IMR-90 (cell line): Measurements from ENCODE around the gene CTNNA2. TPM values are rescaled to one million over a fixed set of nuclear protein-coding genes. Genes with fewer than 3 reads are reported as not detected.

ENCODE experiments used
- ATAC-seq: fragments of 200-7000 bp; cut with Tn5 transposase; 2 replicates; pipeline ENCODE4 v1.9.1; 2020; ENCODE audit warnings: low read depth, mild to moderate bottlenecking, moderate library complexity
- BruUV-seq: library from RNA; stranded (reverse); fragments of 400-500 nt; replicated peaks from 2 replicates; lab custom pipeline; 2021; lab: Mats Ljungman, UMichigan
- CTCF ChIA-PET: fragments of 300-600 bp; formaldehyde crosslinking; extraction: SDS; loops from one replicate; lab custom pipeline; 2021; ENCODE audit warnings: antibody characterized with exemption; lab: Yijun Ruan, JAX
- POLR2A ChIA-PET: fragments of 300-600 bp; sonication (Branson Sonifier 250); formaldehyde crosslinking; loops from one replicate; lab custom pipeline; 2022; ENCODE audit warnings: antibody characterized with exemption; ENCODE audit not compliant: unreplicated experiment; lab: Charles Lee
- DNase-seq: peaks from one replicate; pipeline ENCODE4 v3.0.0; 2013
- H2AFZ ChIP-seq: replicated peaks from 2 replicates; pipeline ENCODE3; 2013; ENCODE audit warnings: low read length, mild to moderate bottlenecking; ENCODE audit not compliant: poor library complexity
- H2AK5ac ChIP-seq: 2 replicates; pipeline ENCODE4 v1.6.1; 2013; ENCODE audit warnings: low read depth, low read length, inconsistent platforms
- H2AK9ac ChIP-seq: replicated peaks from 2 replicates; pipeline ENCODE3; 2013; ENCODE audit warnings: mild to moderate bottlenecking, low read depth, low read length, moderate library complexity; ENCODE audit not compliant: poor library complexity
- H2BK120ac ChIP-seq: 2 replicates; pipeline ENCODE4 v1.6.1; 2013; ENCODE audit warnings: low read depth, low read length, inconsistent platforms
- H2BK15ac ChIP-seq: 3 replicates; pipeline ENCODE4 v1.6.1; 2013; ENCODE audit warnings: low read depth, low read length, inconsistent platforms
- H2BK20ac ChIP-seq: 2 replicates; pipeline ENCODE4 v1.6.1; 2013; ENCODE audit warnings: low read depth, mild to moderate bottlenecking, inconsistent platforms, low read length, moderate library complexity
- H2BK5ac ChIP-seq: 2 replicates; pipeline ENCODE4 v1.6.1; 2013; ENCODE audit warnings: mild to moderate bottlenecking, low read depth, low read length, inconsistent platforms; ENCODE audit not compliant: poor library complexity, severe bottlenecking
- H3K14ac ChIP-seq: replicated peaks from 2 replicates; pipeline ENCODE4 v1.6.1; 2013; ENCODE audit warnings: low read depth, low read length, inconsistent platforms
- H3K18ac ChIP-seq: 2 replicates; pipeline ENCODE4 v1.6.1; 2013; ENCODE audit warnings: low read depth, low read length, control low read depth
- H3K23ac ChIP-seq: 2 replicates; pipeline ENCODE4 v1.6.1; 2013; ENCODE audit warnings: low read depth, low read length, inconsistent platforms
- H3K27ac ChIP-seq: 2 replicates; pipeline ENCODE4 v1.5.1; 2013; ENCODE audit warnings: mild to moderate bottlenecking, control low read depth, low read length; ENCODE audit not compliant: insufficient read depth
- H3K27me3 ChIP-seq: 2 replicates; pipeline ENCODE4 v1.6.1; 2013; ENCODE audit warnings: low read length; ENCODE audit not compliant: control insufficient read depth, insufficient read depth
- H3K36me3 ChIP-seq: 2 replicates; pipeline ENCODE4 v1.6.1; 2013; ENCODE audit warnings: low read length, mixed read lengths; ENCODE audit not compliant: control insufficient read depth, insufficient read depth
- H3K4ac ChIP-seq: 2 replicates; pipeline ENCODE4 v1.6.1; 2013; ENCODE audit warnings: low read depth, low read length, inconsistent platforms
- H3K4me1 ChIP-seq: 2 replicates; pipeline ENCODE4 v1.6.1; 2013; ENCODE audit warnings: low read length, mixed read lengths; ENCODE audit not compliant: control insufficient read depth, insufficient read depth
- H3K4me2 ChIP-seq: 2 replicates; pipeline ENCODE4 v1.6.1; 2013; ENCODE audit warnings: low read depth, mild to moderate bottlenecking, control low read depth, low read length, moderate library complexity
- H3K4me3 ChIP-seq: 2 replicates; pipeline ENCODE4 v1.5.1; 2013; ENCODE audit warnings: low read depth, mild to moderate bottlenecking, control low read depth, low read length, moderate library complexity; ENCODE audit not compliant: insufficient read depth
- H3K56ac ChIP-seq: 2 replicates; pipeline ENCODE4 v1.6.1; 2013; ENCODE audit warnings: low read length, inconsistent platforms; ENCODE audit not compliant: insufficient read depth; ENCODE audit errors: extremely low read depth
- H3K79me1 ChIP-seq, 2 experiments: 2 replicates each; pipeline ENCODE4 v1.6.1; 2013; ENCODE audit warnings: low read length in 2 of 2, inconsistent platforms in 1 of 2, low read depth in 1 of 2
- H3K9ac ChIP-seq: 2 replicates; pipeline ENCODE4 v1.6.1; 2013; ENCODE audit warnings: low read depth, low read length, control low read depth
- H3K9me1 ChIP-seq: 2 replicates; pipeline ENCODE4 v1.6.1; 2013; ENCODE audit warnings: low read length, inconsistent platforms; ENCODE audit not compliant: insufficient read depth
- H3K9me3 ChIP-seq: 2 replicates; pipeline ENCODE4 v1.6.1; 2013; ENCODE audit warnings: low read length; ENCODE audit not compliant: control insufficient read depth, insufficient read depth
- H4K20me1 ChIP-seq: 2 replicates; pipeline ENCODE4 v1.6.1; 2013; ENCODE audit warnings: low read length, inconsistent platforms; ENCODE audit not compliant: insufficient read depth
- H4K5ac ChIP-seq: 2 replicates; pipeline ENCODE4 v1.6.1; 2013; ENCODE audit warnings: mild to moderate bottlenecking, low read depth, low read length, control low read depth
- H4K8ac ChIP-seq, 2 experiments: 2 replicates each; pipeline ENCODE4 v1.6.1; 2013; ENCODE audit warnings: low read depth in 2 of 2, low read length in 2 of 2, control low read depth in 1 of 2, inconsistent platforms in 1 of 2
- H4K91ac ChIP-seq: 2 replicates; pipeline ENCODE4 v1.6.1; 2013; ENCODE audit warnings: low read depth, low read length, inconsistent platforms; ENCODE audit not compliant: insufficient read depth
- CHD1 ChIP-seq: IDR thresholded peaks from 2 replicates; pipeline ENCODE4 v1.6.1; 2012; ENCODE audit warnings: low read depth, low read length, improper control_type of control experiment
- MAFK ChIP-seq: IDR thresholded peaks from 2 replicates; pipeline ENCODE4 v1.6.1; 2012; ENCODE audit warnings: low read depth, low read length, improper control_type of control experiment
- MAZ ChIP-seq: IDR thresholded peaks from 2 replicates; pipeline ENCODE4 v1.6.1; 2012; ENCODE audit warnings: low read depth, mild to moderate bottlenecking, low read length, improper control_type of control experiment, moderate library complexity, borderline replicate concordance
- MXI1 ChIP-seq: IDR thresholded peaks from 2 replicates; pipeline ENCODE4 v1.6.1; 2012; ENCODE audit warnings: low read depth, mild to moderate bottlenecking, low read length, moderate library complexity, borderline replicate concordance
- POLR2A ChIP-seq: IDR thresholded peaks from 2 replicates; pipeline ENCODE4 v1.6.1; 2012; ENCODE audit warnings: mild to moderate bottlenecking, low read depth, low read length
- RAD21 ChIP-seq: IDR thresholded peaks from 2 replicates; pipeline ENCODE4 v1.6.1; 2012; ENCODE audit warnings: low read length, improper control_type of control experiment
- RFX5 ChIP-seq: IDR thresholded peaks from 2 replicates; pipeline ENCODE4 v1.8.0; 2012; ENCODE audit warnings: low read depth, mild to moderate bottlenecking, low read length, moderate library complexity
- SMC3 ChIP-seq: fragments of 150-350 bp; IDR thresholded peaks from 2 replicates; pipeline ENCODE4 v1.6.1; 2016; ENCODE audit warnings: low read depth, mild to moderate bottlenecking, antibody characterized with exemption, low read length, moderate library complexity
- WGBS, 2 experiments: methylation state at CpG; one replicate each; pipeline versions ENCODE4 v1.1.5 to v1.1.7; 2013; ENCODE audit warnings: missing lambda C conversion rate in 2 of 2; ENCODE audit not compliant: insufficient read length in 1 of 2; ENCODE audit errors: extremely low coverage in 2 of 2; 5-methylcytosine and 5-hydroxymethylcytosine counted together
- dilution Hi-C: fragments of 300-500 bp; cut with HindIII; formaldehyde crosslinking; loops from one replicate; pipeline ENCODE4 v1.14.3; 2018; ENCODE audit warnings: low sequenced_read_pairs; ENCODE audit not compliant: unreplicated experiment
- in situ Hi-C: fragments of 300-500 bp; cut with MboI; formaldehyde crosslinking; loops from 3 replicates; pipeline ENCODE4 v1.14.3; 2019; ENCODE audit warnings: low sequenced_read_pairs, inconsistent platforms, mixed read lengths
- intact Hi-C: fragments of 100-400 bp; cut with micrococcal nuclease; formaldehyde crosslinking; loops from 2 replicates; pipeline ENCODE4 v1.10.0; 2022
- polyA plus RNA-seq, 3 experiments: library from polyadenylated mRNA; depleted of rRNA; stranded (reverse); fragments of >200 nt; gene quantifications; 2 replicates each; pipeline ENCODE4 v1.2.3, GENCODE V29; 2012; ENCODE audit warnings: low replicate concordance in 1 of 3
- total RNA-seq: library from RNA; depleted of rRNA; stranded (reverse); fragments of >200 nt; gene quantifications from 2 replicates; pipeline ENCODE4 v1.2.3, GENCODE V29; 2012
- TF ChIP-seq, protein P1 (sequence below): fragments of 150-350 bp; IDR thresholded peaks from 2 replicates; pipeline ENCODE4 v1.6.1; 2017; ENCODE audit warnings: mild to moderate bottlenecking, antibody characterized with exemption, low read length, low read depth

Gene CTNNA2
- total and polyA plus RNA-seq, 2 of the 4 experiments (the other 2 are of a cell fraction) = not detected

DNA sequence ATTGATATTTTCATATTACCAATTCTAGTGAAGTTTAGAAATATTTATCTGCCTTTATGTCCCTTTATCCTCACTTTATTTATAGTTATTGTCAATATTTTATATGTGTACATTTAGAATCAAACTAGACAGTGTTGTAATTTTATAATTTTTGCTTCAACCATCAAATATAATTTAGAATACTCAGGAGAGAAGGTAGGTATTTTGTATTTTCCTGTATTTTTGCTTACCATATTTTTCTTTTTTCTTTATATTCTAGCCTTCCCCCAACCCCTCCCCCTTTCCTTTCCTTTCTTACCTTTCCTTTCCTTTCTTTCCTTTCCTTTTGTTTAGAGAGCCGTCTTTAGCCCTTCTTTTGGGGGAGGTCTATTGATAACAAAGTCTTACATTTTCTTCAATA is 651.5 kb downstream of the CTNNA2 start:
- in situ Hi-C loops = no loop called here
- Histone ChIP-seq H3K4me1 (no peaks in the 10 kb centered on the region), H2BK5ac (no peak overlapping the region), H3K27ac (no peak overlapping the region), H3K4ac (no peak overlapping the region), H2AK5ac (no peak overlapping the region), H2AK9ac (no peak overlapping the region), H4K8ac (no peak overlapping the region), H2AFZ (no peak overlapping the region), H4K91ac (no peak overlapping the region), H2BK15ac (no peak overlapping the region), H3K27me3 (no peaks in the 10 kb centered on the region), H3K14ac (no peak overlapping the region), H3K79me1 (no peaks in the 10 kb centered on the region), H3K18ac (no peak overlapping the region), H3K4me2 (no peak overlapping the region), H3K56ac (no peak overlapping the region), H3K9me1 (no peaks in the 10 kb centered on the region), H4K5ac (no peak overlapping the region), H2BK120ac (no peak overlapping the region), H3K23ac (no peak overlapping the region), H3K9me3 (no peaks in the 10 kb centered on the region), H3K36me3 (no peaks in the 10 kb centered on the region), H4K20me1 (no peaks in the 10 kb centered on the region), H3K9ac (no peak overlapping the region), H3K4me3 (no peak overlapping the region), H2BK20ac (no peak overlapping the region)
- CTCF ChIA-PET = no interaction called here
- WGBS, 2 experiments = no CpG with 5 or more reads among the region's 1 CpG
- no peak for DNase-seq
- ATAC-seq = no peak
- POLR2A ChIA-PET = interaction anchor here (0.8 kb wide), 1 partner anchor 262 kb away, joined by 10 read pairs; no protein-coding TSS in a partner anchor
- dilution Hi-C loops = no loop called here
- no TSS peak for BruUV-seq
- TF ChIP-seq POLR2A (no peak), MXI1 (no peak), CHD1 (no peak), RFX5 (no peak), SMC3 (no peak), MAFK (no peak), MAZ (no peak), RAD21 (no peak)
- TF ChIP-seq, protein P1, sequence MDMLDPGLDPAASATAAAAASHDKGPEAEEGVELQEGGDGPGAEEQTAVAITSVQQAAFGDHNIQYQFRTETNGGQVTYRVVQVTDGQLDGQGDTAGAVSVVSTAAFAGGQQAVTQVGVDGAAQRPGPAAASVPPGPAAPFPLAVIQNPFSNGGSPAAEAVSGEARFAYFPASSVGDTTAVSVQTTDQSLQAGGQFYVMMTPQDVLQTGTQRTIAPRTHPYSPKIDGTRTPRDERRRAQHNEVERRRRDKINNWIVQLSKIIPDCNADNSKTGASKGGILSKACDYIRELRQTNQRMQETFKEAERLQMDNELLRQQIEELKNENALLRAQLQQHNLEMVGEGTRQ = no peak
- intact Hi-C loops = no loop called here
